Measurements from ENCODE around the gene ATRAID. TPM values are rescaled to one million over a fixed set of nuclear protein-coding genes. Genes with fewer than 3 reads are reported as not detected.
"Not testable (repeated sequence)": the region's sequence is repeated elsewhere in the genome, so short reads cannot be mapped to it uniquely, and the experiment has no call there.

The ATRAID gene
- total RNA-seq, 2 donors from 2014 or later = 101 to 140 TPM

DNA sequence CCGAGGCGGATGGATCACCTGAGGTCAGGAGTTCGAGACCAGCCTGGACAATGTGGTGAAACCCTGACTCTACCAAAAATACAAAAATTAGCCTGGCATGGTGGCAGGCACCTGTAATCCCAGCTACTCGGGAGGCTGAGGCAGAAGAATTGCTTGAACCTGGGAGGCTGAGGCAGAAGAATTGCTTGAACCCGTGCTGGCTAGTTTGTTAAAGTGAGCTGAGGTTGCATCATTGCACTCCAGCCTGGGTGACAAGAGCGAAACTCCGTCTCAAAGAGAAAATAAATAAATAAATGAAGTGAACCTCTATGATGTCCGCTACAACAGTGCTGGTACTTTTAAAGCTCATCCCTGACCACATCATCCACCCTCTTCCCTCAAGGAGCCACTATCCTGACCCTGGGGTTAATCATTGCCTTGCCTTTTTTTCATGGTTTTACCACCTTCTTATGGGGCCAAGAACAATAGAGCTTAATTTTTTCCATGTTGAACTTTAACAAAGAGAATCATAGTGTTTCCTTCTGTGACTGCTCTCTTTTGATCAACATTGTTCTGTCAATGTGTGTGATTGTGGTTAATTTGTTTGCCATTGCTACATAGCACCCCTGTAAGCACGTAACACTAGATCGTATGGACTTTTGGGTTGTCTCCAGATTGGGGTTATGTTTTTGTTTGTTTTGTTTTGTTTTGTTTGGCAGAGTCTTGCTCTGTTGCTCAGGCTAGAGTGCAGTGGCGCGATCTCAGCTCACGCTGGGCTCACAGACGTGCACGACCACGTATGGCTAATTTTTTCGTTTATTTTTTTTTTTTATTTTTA is 17.1 kb upstream of the ATRAID start:
- Histone ChIP-seq H3K4me1 (ENCODE audit: control insufficient read depth, insufficient read depth, low read length) (no peaks in the 10 kb centered on the region), H3K9me3 (ENCODE audit: control insufficient read depth, low read length) (no peaks in the 10 kb centered on the region), H3K27ac (ENCODE audit: low read depth, low read length) (no peak overlapping the region), H3K4me3 (ENCODE audit: low read length) (no peak overlapping the region), H3K36me3 (ENCODE audit: control insufficient read depth, insufficient read depth, low read length) (no peaks in the 10 kb centered on the region), H3K27me3 (ENCODE audit: control insufficient read depth, insufficient read depth, low read length, poor library complexity, severe bottlenecking) (no peaks in the 10 kb centered on the region), H3K9ac (ENCODE audit: extremely low read depth, low read length, poor library complexity, severe bottlenecking) (no peak overlapping the region)
- H3K27me3 Mint-ChIP-seq (ENCODE audit: insufficient read depth) = no peaks in the 10 kb centered on the region
- H3K4me1 Mint-ChIP-seq = peaks cover 10% of the 10 kb centered on the region
- no peak overlapping the region for H3K27ac Mint-ChIP-seq
- H3K36me3 Mint-ChIP-seq (ENCODE audit: low read depth) = peaks cover 5% of the 10 kb centered on the region
- H3K4me3 Mint-ChIP-seq = no peak overlapping the region
- peaks cover 9% of the 10 kb centered on the region for H3K9me3 Mint-ChIP-seq
- 87 to 90% methylated on average over 10 to 17 of the region's 17 CpGs for WGBS, 2 experiments (ENCODE audit: insufficient coverage in 1 of 2, insufficient read length in 1 of 2)
- no peak for DNase-seq
- no peak for TF ChIP-seq CTCF (conservative IDR thresholded peaks at IDR 0.05)

DNA sequence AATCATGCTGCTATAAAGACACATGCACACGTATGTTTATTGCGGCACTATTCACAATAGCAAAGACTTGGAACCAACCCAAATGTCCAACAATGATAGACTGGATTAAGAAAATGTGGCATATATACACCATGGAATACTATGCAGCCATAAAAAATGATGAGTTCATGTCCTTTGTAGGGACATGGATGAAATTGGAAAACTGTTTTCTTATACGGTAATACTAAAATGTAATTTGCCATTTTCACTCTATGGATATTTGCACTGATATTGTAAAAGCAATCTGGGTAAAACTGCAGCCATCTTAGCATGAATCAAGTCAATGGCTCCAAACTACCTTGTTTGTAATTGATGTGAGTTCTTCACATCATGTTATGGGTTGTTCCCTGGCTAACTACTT is 16.0 kb upstream of the ATRAID start:
- H3K4me3 ChIP-seq (ENCODE audit: low read length); H3K9me3 Mint-ChIP-seq; H3K4me1 ChIP-seq (ENCODE audit: control insufficient read depth, insufficient read depth, low read length); H3K36me3 ChIP-seq (ENCODE audit: control insufficient read depth, insufficient read depth, low read length); H3K27ac Mint-ChIP-seq; H3K9me3 ChIP-seq (ENCODE audit: control insufficient read depth, low read length); H3K4me3 Mint-ChIP-seq; H3K9ac ChIP-seq (ENCODE audit: extremely low read depth, low read length, poor library complexity, severe bottlenecking); DNase-seq; H3K27me3 ChIP-seq (ENCODE audit: control insufficient read depth, insufficient read depth, low read length, poor library complexity, severe bottlenecking); H3K27me3 Mint-ChIP-seq (ENCODE audit: insufficient read depth); H3K27ac ChIP-seq (ENCODE audit: low read depth, low read length): not testable (repeated sequence)
- WGBS, 2 experiments (ENCODE audit: insufficient coverage in 1 of 2, insufficient read length in 1 of 2) = 93 to 100% methylated on average over 1 of the region's 3 CpGs
- peaks cover 10% of the 10 kb centered on the region for H3K4me1 Mint-ChIP-seq
- H3K36me3 Mint-ChIP-seq (ENCODE audit: low read depth) = peaks cover 13% of the 10 kb centered on the region

GRCh38 chr2:27198068-27198467 is 13.8 kb upstream of the ATRAID start:
- H3K27ac Mint-ChIP-seq = not testable (repeated sequence)

GRCh38 chr2:27198627-27199026 is 13.2 kb upstream of the ATRAID start:
- Histone ChIP-seq H3K27me3 (ENCODE audit: control insufficient read depth, insufficient read depth, low read length, poor library complexity, severe bottlenecking) (no peaks in the 10 kb centered on the region), H3K36me3 (ENCODE audit: control insufficient read depth, insufficient read depth, low read length) (peaks cover 20% of the 10 kb centered on the region), H3K4me1 (ENCODE audit: control insufficient read depth, insufficient read depth, low read length) (no peaks in the 10 kb centered on the region), H3K9ac (ENCODE audit: extremely low read depth, low read length, poor library complexity, severe bottlenecking) (no peak overlapping the region), H3K9me3 (ENCODE audit: control insufficient read depth, low read length) (no peaks in the 10 kb centered on the region), H3K27ac (ENCODE audit: low read depth, low read length) (no peak overlapping the region), H3K4me3 (ENCODE audit: low read length) (no peak overlapping the region)
- no peak for TF ChIP-seq CTCF (conservative IDR thresholded peaks at IDR 0.05)
- Mint-ChIP-seq H3K9me3 (no peaks in the 10 kb centered on the region), H3K4me1 (peaks cover 5% of the 10 kb centered on the region), H3K27ac (no peak overlapping the region), H3K36me3 (ENCODE audit: low read depth) (peaks cover 38% of the 10 kb centered on the region), H3K27me3 (ENCODE audit: insufficient read depth) (no peaks in the 10 kb centered on the region), H3K4me3 (no peak overlapping the region)
- WGBS, 2 experiments (ENCODE audit: insufficient coverage in 1 of 2, insufficient read length in 1 of 2) = 67 to 87% methylated on average over 1 to 2 of the region's 2 CpGs
- no peak for DNase-seq

More at GRCh38 chr2:27198068-27198467, 13.8 kb upstream of the ATRAID start:
- not testable (repeated sequence) for H3K4me1 Mint-ChIP-seq; H3K9ac ChIP-seq (ENCODE audit: extremely low read depth, low read length, poor library complexity, severe bottlenecking); H3K27me3 Mint-ChIP-seq (ENCODE audit: insufficient read depth); H3K27ac ChIP-seq (ENCODE audit: low read depth, low read length); H3K9me3 Mint-ChIP-seq; H3K9me3 ChIP-seq (ENCODE audit: control insufficient read depth, low read length); H3K27me3 ChIP-seq (ENCODE audit: control insufficient read depth, insufficient read depth, low read length, poor library complexity, severe bottlenecking); H3K4me1 ChIP-seq (ENCODE audit: control insufficient read depth, insufficient read depth, low read length); DNase-seq; H3K4me3 ChIP-seq (ENCODE audit: low read length); H3K4me3 Mint-ChIP-seq
- 92 to 98% methylated on average over 2 to 3 of the region's 3 CpGs for WGBS, 2 experiments (ENCODE audit: insufficient coverage in 1 of 2, insufficient read length in 1 of 2)
- peaks cover 32% of the 10 kb centered on the region for H3K36me3 Mint-ChIP-seq (ENCODE audit: low read depth)
- H3K36me3 ChIP-seq (ENCODE audit: control insufficient read depth, insufficient read depth, low read length) = peaks cover 15% of the 10 kb centered on the region

Data from endodermal cell (in vitro differentiated cells).